CD1c-positive myeloid dendritic cell (primary cell): ENCODE measurements around the gene PSMD14.
"Not testable (repeated sequence)": the region's sequence is repeated elsewhere in the genome, so short reads cannot be mapped to it uniquely, and the experiment has no call there.

ENCODE experiments used
- DNase-seq: peaks from one replicate; pipeline ENCODE4 v3.0.0-alpha.2; 2016; ENCODE audit errors: extremely low spot score

PSMD14 gene

DNA sequence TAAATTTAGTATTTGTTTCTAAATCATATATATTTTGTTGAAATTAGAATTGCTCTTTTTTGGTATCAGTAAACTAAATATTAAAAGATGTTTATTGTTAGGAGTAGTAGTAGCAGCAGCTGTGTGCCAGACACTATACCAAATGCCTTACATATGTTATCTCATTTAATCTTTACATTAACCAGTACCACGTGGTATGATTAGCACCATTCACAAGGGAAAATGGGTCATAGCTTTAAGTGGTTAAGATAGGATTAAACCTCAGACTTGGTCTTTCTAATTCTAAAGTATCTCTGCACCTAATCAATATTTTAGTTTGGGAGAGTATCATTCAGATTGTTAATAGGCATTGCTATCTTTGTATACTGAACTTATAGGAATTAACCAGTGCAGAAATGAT, 29.0 kb downstream of the PSMD14 start:
- DNase-seq: no peak

DNA sequence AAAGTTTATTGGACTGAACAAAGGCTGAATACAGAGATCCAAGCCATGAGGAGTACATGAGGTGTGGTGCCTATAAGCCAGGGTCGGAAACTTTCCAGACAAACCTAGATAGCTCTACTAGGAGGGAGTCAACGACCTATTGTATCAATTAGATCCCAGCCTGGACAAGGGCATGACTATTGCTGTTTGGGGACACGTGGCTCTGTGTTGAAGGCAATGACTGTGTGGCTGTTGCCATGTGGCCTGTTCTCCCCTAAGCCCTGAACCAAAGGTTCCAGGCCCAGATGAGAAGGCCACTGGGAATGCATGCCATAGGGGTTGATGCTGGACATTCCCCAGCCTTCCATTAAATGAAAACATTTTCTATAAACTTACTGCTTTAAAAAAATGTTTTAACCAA, 31.3 kb downstream of the PSMD14 start:
- DNase-seq: not testable (repeated sequence)

DNA sequence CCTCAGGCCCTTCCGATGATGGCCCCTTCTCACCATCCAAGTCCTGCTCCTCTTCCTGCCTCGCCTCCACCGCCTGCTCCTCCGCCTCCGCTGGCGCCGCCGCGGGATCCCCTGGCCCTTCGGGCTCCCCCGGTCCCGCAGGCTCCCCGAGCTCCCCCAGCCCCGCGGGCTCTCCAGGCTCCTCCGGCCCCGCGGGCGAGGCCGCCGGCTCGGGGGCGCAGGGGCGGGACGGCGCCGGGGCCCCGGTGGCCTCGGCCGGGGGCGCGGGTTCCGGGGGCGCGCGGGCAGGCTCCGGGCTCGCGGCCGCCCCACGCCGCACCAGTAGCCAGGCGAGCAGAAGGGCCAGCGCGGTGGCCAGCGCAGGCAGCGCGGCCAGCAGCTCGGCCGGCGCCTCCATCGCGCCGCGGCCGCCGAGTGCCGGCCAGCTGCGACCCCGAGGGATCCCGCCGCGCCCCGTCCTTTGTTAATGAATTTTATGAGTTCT, 32.7 kb downstream of the PSMD14 start:
- DNase-seq: not testable (repeated sequence)

DNA sequence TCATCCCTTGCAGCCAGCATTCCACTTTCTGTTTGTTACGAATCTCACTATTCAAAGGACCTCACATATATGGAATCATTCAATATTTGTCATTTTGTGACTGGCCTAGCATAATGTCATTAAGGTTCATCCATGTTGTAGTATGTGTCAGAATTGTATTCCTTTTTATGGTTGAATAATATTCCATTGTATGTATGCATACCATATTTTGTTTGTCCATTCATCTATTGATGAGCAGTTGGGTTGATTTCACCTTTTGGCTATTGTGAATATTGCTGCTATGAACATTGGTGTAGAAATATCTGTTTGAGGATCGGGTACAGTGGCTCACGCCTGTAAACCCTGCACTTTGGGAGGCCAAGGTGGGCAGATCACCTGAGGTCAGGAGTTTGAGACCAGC, 35.0 kb downstream of the PSMD14 start:
- DNase-seq: no peak

DNA sequence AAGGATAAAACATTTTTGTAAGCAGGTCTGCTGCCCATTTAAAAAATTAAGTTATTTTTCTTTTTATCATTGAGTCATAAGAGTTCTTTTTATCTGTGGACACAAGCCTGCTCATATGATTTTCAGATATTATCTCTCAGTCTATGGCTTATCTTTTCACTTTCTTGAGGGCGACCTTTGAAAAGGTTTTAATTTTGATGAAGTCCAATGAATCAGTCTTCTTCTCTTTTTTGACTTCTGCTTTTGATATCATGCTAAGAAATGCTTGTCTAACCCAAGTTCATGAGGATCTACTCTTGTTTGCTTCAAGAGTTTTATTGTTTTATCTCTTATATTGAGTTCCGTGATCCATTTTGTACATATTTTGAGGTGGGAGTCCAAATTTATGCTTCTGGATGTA, 36.5 kb downstream of the PSMD14 start:
- peak; percentile 17 for DNase-seq

DNA sequence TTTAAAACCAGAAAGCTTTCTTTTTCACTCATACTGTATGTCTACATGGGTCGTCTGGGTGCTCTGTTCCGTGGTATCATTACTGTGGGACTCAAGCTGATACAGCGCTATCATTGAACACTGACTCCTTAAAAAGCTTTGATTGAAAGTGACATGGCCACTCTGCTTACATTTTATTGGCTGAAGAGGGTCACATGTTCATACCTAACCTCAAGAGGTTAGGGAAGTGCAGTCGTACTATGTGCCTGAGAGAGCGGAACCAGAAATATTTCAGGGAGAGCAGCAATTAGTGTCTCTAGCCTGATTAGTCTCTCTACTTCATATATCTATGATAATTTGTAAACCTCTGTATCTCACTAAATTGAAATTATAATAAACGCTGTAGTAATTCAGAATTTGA, 43.5 kb downstream of the PSMD14 start:
- DNase-seq: no peak

DNA sequence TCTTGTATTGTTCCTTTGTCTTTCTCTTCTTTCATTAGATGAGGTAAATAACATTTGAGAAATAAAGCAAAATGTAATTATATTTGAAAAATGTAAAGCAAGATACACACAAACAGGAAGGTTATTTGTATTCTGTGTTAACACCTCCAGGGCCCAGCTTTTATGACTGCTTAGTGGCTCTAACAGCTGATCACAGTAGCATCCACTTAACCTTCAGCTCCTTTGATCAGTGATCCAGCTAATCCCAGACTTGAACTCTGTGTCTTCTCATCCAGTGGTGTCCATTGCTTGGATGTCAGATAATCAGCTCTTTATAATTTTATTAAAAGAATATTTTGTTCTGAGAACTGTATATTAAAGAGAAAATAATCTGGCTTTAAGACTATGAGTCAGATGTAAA, 44.5 kb downstream of the PSMD14 start:
- DNase-seq: no peak

DNA sequence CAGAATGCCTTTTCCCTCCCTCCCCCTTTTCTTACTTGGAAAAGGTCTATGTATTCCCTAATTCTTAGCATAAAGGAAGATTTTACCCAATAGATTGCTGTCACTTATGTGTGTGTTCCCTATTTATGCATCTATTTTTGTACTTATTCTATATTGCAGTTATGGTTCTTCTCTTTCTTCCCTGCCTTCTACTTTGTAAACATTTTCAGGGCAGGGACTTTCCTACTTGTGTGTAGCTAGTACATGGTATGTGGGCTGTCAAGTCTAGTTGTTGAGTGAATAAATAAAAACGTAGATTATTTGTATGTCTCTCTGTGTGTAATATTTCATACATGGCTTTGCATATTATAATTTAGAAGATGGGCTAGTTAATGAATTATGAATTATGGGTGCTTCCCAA, 45.3 kb downstream of the PSMD14 start:
- DNase-seq: no peak

DNA sequence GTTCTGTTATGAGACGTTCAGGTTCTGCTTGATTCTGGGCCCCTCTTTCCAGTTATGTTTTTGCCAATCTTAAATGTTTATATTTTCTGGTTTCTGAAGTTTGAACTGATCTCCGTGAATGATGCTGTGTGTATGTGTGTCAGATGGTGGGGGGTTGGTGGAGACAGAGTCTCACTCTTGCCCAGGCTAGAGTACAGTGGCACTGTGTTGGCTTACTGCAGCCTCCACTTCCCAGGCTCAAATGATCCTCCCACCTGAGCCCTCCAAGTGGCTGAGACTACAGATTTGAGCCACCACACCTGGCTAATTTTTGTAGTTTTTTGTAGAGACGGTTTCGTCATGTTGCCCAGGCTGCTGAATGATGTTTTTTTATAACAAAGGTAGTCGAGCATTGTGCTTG, 45.9 kb downstream of the PSMD14 start:
- DNase-seq: no peak

DNA sequence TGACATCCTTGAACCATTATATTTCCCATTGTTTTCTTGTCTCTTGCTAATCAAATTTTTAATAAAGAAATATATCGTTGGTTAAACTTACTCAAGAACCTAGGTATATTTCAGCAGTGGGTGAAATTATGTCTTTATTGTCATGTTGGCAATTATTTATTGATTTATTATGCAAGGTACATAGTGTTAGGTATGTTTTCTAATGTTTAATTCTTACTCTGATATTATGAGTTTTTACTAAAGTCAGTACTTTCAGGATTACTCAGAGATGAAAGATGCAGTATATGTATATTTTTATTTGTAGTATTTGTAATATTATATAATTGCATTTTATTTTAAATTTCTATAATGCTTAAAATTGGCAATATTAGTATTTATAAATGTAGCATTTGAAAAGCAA, 46.9 kb downstream of the PSMD14 start:
- DNase-seq: no peak

DNA sequence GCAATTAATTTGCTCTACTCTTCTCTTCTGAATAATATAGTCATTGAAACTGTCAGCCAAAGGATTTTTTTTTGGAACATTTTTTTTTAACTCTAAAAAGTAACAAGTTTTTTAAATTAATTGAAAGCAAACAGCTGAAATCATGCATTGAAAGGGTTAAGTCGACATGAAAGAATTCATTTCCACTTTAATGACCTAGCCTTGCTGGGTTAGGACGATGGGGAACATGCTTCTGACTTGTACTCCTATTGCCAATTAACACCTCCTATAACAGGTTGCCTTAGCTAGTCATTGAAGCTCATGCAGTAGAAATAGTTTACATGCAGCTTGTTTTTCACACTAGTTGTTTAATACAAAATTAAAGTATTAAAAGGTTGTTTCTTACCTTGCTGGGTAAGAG, 47.8 kb downstream of the PSMD14 start:
- DNase-seq: no peak

DNA sequence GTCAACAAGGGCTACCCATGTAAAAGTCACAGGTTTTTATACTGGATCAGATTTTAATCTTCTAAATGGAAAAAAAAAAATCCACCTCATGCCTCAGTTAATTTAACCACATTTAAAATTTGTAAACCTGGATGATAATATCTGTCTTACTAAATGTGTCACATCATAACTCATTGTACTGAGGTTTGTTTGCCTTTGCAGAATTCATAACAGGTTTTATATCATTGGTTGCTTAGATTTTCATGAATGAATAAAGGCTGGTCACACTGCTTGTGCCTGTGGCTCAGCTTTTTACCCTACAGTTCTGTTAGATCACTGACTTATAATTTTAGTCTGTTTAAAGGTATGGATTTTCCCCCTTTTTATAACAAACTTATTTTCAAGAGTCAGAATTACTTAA, 48.9 kb downstream of the PSMD14 start:
- DNase-seq: no peak

DNA sequence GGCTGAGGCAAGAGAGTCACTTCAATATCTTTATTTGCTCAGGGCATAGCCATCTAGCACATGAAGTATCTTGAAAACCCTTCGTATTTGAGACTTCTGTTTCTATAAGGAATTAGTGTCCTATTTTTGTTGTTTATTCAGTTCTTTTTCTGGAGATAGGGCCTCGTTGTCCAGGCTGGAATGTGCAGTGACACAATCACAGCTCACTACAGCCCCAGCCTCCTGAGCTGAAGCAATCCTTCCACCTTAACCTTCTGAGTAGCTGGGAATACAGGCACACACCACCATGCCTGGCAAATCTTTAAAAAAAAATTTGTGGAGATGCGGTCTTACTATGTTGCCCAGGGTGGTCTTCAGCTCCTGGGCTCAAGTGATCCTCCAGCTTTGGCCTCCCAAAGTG, 50.6 kb downstream of the PSMD14 start:
- no peak for DNase-seq

DNA sequence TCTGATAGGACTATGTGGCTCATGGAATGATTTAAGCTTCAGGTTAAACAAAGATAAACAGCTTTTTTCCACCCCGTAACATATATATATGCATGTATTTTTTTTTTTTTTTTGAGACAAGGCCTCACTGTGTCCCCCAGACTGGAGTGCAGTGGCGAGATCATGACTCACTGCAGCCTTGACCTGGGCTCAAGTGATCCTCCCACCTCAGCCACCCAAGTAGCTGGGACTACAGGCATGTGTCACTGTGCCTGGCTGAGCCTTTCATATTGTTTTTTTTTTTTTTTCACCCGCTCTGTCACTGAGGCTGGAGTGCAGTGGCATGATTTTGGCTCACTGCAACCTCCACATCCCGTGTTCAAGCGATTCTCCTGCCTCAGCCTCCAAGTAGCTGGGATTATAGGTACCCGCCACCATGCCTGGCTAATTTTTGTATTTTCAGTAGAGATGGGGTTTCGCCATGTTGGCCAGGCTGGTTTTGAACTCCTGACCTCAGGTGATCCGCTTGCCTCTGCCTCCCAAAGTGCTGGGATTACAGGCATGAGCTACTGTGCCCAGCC, 52.0 kb downstream of the PSMD14 start:
- DNase-seq: not testable (repeated sequence)

DNA sequence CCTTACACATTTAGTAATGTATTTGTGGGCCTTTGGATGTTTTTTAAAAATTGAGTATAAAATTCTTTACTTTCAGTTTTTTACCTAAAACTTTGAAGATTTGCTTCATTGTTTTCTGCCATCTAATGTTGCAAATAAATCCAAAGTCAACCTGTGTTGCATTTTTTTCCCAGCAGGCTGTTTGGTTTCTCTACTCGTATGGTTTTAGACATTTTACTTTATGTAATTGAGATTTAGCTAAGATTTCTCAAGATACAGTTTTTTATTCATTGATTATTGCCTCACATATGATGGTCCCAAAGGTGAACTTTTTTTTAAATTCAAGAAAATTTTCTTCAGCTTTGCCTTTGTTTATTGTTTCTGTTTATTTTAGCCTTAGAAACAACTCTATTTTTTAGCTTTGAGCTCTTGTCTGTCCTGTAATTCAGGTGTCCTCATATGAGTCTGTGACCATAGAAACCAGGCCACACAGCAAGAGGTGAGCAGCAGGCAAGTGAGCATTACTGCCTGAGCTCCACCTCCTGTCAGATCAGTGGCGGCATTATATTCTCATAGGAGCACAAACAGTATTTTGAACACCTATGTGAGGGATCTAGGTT, 54.4 kb downstream of the PSMD14 start:
- DNase-seq: no peak

DNA sequence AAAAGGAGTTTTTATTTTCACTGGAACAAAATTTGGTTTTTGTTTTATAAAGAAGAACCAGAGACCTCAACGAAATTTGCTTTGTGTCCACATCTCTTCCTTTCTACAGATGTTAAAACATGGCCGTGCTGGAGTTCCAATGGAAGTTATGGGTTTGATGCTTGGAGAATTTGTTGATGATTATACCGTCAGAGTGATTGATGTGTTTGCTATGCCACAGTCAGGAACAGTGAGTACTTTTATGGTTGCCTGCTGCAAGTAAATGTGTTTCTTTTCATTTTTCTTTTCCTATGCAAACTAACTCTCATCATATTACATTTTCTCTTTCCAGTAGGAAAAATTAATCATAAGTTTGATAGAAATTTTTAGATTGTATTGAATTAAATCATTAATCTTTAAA, 59.5 kb downstream of the PSMD14 start:
- DNase-seq: no peak

DNA sequence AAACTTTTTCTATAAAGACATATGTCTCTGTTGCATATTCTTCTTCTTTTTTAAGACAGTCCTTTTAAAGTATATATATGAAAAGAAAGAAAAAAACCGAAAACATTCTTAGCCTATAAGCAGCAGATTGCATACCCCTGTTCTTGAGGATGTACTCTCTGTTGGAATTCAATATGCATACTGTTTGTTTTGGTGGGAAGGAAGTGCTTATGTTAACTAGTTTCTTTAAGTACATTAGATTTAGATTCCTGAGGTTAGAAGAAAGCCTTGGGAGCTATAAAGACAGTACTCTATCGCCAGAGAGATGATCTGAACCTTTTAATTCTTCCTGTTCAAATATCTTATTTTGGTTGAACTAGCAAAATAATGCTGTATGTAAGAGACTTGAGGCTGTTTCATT, 61.1 kb downstream of the PSMD14 start:
- no peak for DNase-seq

DNA sequence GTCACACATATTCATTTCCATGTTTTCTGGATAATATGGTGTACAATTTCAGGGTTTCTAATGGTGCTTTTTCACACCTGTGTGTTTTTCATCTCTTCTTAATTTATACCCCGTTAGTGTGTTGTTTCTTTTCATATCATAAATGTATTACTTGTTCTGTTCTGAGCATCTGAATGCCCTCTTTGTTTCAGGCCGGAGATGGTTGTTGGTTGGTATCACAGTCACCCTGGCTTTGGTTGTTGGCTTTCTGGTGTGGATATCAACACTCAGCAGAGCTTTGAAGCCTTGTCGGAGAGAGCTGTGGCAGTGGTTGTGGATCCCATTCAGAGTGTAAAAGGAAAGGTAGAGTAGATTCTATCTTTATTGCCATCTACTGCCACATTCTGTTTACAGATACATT, 62.8 kb downstream of the PSMD14 start:
- no peak for DNase-seq

DNA sequence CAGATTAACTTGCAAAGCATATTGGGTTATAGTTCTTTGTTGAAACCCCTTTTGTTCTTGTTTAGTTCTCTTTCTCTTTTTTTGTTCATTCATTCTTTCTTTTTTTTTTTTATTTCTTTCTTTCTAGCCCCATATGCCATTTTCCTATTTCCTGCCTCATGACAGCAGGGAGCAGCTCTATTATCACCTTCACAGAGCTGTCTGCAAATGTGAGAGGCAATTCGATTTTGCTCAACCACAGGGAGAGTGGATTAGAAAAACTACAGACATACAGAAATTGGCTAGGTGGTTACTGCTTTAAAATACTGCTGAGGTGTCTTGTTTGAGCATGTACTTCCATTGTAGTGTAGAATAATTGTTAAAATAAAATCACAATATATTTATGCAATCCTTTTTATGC, 63.6 kb downstream of the PSMD14 start:
- DNase-seq: no peak

DNA sequence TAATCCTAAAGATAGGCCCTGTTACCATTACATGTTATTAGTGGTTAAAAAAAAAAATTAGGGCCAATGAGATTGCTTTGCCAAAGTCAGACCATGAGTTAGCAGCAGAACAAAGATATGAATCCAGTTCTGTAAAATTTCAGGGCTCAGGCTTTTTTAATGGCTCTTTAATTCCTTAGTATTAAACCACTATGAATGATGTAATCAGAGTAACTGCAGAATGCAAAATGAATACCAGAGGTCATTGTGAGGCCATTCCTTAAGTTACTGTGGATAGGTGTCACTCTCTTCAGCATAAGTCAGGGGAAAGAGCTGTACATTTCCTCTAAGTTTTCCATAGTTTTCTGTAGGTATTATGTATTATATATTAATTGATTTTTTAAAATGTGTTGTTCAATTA, 65.7 kb downstream of the PSMD14 start:
- DNase-seq: no peak

DNA sequence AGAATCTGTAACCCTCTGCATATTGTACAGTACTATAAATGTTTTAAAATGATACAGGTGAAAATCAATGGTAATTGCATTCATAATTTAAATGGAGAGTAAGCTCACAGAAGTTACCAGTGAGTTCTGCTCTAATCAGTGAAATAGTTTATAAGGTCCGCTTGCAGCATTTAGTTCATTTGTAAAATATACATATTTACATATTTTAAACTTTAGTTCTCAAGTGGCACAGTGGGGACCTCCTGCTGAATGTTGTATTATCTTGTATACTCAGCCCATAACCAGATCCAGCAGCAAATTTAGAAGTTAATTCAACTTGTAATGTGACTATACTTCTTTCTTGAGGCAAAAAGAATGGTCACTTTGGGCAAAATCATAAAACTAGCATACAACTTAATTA, 66.2 kb downstream of the PSMD14 start:
- DNase-seq: no peak

DNA sequence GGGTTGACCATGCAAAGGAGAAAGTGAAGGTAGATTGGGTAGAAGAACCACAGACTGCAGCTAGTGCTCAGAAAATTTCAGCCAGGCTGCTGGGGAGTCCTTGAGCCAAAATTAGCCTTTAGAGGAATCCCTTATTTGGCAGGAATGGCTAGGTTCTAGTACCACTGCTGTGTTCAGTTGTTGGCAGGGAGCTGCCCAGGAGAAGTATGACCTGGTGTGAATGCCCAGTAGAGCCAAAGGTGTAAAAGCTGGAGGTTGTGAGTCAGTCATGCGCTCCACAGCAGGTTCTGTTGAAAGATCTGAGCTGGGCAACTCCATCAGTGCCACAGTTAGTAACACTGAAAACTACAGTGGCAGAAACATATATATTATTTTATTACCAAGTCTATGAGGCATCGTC, 71.5 kb downstream of the PSMD14 start:
- no peak for DNase-seq

DNA sequence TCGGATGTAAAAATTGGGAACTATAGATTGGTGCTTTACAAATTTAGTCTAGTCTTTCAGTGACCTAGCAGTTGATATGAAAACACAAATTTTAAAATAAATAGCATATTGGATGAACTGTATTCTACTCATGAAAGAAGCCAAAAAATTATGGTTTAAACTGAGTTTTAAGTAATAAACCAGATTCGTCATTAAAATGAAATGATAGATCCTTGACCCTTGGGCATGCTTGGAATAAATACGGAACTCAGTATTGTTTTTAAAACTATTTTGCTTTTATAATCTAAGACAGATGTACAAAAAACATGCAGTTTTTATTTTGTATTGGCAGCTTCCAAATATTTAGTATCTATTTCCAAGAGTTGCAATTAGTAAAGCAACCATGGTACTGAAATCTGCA, 73.3 kb downstream of the PSMD14 start:
- no peak for DNase-seq

DNA sequence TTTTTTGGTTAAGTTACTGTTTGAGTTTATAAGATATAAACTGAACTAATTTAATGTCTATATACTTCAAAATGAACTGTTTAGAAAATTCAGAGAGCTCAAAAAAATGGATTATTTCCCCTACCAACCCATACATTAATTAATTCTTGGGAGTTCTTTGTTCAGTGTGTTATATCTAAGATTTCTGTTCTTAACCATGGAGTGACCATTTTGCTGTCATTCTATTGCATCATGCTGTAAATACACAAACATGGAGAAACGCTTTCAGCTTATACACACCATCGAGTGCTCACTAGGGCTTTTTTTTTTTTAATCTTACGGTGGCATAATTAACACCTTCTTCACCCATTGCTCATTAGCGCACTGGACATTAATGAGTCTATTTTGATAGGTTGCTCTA, 74.5 kb downstream of the PSMD14 start:
- no peak for DNase-seq
